Measurements from ENCODE around the gene TXNL4A.

- TF ChIP-seq CTCF (IDR thresholded peaks at IDR 0.05) (no peak), EZH2 (IDR thresholded peaks at IDR 0.05; ENCODE audit: borderline replicate concordance, insufficient read depth, low read depth, low read length, poor library complexity, severe bottlenecking) (no peak)
Observed at GRCh38 chr18:79921984-79922965, 66.1 kb downstream of the TXNL4A start.

Measured in B cell (primary cell).